GM19324 (cell line): ENCODE data around the gene SYNPO.

Experiments
- ATAC-seq: cut with Tn5 transposase; IDR thresholded peaks from one replicate; pipeline ENCODE4 v1.9.1; 2021; ENCODE audit warnings: mild to moderate bottlenecking, moderate library complexity; ENCODE audit not compliant: unreplicated experiment, low FRiP score

The SYNPO gene

DNA sequence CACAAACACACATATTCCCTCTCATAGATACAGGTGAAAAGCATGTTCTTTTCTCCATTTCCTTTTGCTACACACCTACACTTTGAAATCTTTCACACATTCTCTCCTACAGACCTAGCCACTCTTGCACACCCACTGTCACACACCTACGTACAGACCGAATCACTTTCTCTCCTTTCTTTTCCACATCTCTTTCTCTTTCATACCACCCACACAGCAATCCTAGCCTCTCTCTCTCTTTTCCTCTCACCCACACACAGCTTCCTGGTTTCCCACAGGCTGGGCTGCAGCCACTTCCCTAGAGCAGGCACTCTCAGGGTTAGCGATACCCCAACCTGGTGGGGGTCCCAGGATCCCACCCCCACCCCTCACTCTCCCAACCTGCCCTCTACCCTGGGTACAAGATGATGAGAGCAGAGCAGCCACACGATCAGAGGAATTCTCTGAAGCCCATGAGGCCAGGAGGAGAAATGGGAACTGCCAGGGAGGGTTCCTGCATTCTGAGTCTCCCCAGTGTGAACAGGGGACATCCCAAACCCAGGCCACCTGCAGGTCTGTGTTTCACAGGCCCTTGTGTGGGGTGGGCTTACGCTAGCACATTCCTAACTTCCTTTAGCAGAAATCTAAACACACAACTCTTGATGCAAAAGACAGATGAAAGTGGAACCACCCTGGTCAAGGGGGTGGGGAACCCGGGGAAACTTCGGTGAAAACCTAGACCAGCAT lies 17.1 kb upstream of the SYNPO start:
- ATAC-seq: no peak

DNA sequence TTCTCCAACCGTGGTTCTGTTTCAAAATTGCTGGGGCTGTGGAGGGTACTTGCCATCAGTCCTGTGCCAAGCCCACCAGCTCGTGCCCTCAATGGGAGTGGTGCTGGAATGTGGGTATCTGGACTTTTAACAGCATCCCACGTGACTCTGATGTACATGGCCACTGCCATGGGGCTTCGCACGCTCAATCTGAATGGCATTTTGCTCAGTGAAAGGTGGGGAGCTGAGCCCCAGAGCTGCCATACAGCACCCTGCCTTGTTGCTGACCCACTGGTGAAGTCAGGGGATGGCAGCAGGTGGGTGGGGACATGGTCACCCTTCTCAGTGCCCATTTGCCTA lies 16.6 kb upstream of the SYNPO start:
- no peak for ATAC-seq

DNA sequence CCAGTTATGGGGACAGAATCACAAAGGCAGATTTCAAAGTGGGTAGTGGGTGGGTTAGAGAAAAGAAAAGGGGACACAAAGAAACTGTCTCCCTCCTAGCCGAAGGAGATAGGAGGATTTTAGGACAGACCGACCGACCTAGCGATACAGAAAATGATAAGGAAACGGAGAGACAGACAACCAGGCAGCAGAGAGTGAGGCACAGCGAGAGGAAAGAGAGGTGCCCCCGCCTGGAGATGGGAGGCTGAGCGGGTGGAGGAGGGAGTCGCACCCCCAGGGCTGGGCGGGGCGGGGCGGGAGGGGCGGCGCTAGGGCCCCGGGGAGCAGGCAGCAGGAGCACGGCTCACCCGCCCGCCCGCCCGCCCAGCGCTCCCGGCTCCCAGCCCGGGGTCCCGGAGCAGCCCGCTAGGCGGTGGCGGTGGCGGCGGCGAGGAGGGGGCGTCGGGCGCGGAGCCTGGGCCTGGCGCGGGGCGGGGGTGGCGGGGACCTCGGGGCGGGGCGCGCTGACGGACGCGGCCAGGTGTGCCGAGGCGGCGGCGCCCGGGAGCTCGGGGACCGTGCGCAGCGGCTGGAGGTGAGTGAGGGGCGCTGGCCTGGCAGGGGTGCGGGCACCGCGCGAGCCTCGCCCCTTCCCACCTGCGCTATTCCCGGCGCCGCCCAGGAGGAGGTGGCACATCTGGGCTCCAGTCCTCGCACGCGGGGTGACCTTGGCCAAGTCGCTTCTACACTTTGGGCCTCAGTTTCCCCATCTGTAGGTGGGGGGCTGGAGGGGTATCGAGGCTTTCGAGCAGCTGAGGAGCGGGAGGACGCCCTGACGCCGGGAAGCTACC lies 15.9 kb upstream of the SYNPO start:
- ATAC-seq: no peak

DNA sequence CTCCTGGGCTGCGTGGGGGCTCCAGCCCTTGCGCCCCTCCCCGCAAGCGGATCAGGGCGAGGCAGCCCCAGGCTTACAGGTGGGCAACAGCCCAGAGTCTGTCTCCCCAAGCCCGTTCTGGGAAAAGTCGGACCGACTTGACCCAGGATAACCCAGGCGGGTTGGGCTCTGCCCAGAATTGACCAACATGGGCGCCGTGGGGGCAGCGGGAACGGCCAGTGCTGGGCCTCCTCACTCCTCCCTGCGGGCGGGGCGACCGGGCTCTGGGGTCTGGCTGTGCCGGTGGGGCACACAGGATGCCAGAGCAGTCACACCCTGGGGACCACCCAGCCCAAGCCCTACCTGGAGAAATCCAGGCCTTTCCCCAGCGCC lies 15.3 kb upstream of the SYNPO start:
- no peak for ATAC-seq

DNA sequence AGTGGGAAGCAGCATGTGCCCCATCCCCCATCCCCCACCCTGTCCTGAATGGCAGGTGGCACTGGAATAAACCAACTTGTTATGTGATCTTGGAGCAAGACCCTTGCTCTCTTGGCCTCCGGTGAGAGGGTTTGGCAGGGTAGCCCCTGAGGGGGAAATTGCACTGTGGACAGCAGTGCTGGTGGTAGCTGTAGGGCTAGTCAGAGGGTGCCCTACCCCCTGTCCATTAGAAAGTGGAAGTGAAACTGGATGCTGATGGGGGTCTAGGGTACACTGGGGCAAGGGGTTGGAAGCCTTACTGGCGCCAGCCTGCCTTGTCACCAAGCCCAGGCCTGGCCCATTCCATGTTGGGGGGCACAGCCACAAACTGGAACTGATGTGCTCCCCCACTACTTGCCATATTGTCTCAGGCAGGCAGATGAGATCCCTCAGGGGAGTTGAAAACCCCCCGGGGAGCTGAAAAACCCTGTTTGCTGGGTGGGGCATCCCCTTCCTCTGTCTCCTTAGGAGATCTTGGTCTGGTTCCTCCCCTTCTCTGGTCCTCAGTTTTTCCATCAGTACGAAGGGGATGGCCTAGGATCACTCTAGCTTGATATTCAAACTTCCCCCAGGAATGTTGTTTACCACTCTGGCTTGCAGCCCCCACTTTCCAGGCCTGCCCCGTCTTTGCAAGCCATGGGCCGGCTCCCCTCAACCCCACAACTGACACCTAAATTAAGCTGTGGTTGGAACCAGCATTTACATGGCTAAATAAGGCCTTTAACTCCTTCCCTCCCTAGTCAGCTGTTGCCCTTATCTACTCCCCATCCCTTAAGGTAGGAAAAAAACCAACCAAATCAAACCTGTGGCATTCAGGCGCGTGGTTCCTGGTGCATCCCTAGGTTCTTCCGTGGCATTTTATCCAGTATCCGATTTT lies 14.4 kb upstream of the SYNPO start:
- ATAC-seq: peak; percentile 60

DNA sequence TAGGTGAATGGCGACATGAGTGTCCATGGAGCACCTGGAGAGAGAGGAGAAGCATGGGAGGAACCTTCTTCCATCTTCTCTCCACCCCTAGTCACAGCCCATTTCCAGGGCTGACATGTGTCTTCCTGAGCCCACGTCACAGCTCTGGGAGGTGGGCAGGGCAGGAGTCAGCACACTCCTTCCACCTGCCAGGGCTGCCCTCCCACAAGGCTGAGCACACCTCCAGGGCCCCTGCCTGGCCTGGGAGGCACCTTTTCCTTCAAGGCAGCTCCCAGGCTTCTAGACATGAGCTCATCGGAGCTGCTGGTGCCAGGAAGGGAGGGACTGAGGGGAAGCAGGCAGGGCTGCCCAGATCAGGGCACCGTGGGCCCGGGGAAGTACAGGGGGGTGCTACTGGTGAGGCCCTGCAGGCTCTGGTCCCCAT lies 13.6 kb upstream of the SYNPO start:
- no peak for ATAC-seq

DNA sequence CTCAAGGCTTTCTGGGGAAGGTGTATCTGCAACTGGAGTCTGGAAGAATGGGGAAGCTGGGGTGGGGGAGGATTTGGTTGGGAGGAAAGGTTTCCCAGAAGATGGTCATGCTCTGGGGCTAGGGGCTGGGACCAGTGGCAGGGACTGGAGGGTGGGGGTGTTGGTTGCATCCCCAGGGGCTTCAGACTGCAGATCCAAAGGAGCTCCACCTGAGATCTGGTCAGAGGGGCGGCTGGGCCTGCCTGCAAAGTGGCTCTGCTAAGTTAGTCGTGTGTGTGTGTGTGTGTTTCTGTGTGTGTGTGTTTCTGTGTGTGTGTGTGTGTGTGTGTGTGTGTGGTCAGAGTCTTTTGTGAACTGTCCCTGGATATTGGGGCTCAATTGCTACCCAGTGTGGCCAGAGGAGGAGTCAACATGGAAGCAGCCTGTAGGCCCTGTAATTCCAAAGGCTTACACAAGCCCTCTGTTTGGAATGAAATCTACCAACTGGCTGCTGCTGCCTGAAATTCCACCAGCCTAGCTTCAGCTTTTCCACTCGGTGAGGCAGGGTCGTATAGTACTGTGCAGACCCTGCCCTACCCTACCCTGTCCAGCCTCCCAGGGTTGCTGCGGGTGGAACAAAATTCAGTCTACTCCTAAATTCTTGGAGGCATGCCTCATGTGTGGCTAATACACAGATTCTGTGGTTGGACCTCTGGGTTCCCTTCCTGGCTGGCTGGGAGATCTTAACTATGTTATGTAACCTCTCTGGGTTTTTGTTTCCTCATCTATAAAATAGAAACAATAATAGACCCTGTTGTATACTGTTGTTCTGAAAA lies 12.5 kb upstream of the SYNPO start:
- no peak for ATAC-seq

DNA sequence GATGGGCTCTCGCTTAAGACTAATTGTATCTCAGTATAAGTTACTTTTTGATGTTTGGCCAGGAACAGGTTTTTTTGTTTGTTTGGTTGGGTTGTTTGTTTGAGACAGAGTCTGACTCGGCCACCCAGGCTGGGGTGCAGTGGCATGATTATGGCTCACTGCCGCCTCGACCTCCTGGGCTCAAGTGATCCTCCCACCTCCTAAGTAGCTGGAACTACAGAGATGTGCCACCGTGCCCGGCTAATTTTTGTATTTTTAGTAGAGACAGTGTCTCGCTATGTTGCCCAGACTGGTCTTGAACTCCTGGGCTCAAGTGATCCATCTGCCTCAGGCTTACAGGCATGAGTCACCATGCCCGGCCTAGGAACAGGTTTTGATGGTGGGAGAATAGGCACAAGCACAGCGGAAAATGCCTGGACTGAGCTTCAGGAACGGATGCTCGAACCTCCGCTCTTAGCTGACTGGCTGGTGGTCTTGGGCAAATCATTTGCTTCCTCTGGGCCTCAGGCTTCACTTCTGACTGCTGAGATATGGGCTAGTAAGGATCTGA lies 11.4 kb upstream of the SYNPO start:
- ATAC-seq: no peak

DNA sequence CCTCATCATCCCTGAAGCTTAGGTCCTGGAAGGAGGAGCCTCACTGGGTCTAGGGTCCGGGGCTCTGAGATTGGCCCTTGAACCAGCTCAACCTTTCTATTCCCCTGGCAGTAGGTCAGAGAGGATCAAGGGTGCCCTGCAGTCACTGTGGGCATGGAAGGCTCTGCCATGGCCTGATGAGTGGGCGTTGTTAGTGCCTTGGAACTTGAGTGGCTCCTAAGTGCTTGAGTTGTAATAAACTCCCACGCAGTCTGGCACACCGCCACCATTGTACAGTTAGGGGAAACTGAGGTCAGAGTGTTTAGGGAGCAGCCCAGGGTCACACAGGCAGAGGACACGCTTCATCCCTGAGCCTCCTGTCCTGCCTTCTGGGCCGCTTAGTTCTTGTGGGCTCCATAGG lies 10.4 kb upstream of the SYNPO start:
- ATAC-seq: no peak

DNA sequence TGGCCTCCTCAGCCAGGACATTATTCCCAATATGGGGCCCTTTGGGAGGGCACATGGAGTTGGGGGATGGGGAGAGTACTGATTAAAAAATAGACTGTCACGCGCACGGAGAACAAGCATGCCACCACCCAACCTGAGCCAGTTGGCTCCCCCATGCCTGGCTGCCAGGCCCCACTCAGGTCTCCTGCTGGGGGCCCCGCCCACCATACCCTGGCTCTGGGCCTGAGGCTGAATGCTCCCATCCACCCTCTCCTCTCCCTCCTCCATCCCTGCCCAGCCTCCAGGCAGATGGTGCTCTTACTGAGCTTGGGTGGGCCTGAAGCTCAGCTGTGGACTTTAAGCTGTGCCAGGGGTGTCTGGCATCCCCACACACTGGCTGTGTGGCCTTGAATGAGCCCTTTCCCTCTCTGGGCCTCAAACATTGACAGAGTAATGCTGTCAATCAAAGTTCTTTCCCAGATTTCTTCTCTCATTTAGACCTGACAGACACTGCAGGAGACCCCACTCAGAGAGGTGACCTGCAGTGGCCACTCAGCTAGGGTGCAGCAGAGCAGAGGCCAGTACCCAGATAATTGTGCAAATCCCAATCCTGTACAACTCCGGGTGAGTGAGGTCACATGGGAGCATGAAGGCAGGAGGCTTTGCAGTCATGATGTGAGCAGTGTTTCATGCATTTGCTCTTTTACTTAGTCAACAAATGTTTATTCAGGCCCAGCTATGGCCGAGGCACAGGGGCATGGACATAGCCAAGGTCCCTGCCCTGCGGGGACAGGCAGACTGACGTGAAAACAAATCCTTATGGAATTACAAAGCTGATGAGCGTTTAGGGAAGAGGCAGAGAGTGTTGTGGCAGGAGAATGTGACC lies 9.8 kb upstream of the SYNPO start:
- ATAC-seq: no peak

DNA sequence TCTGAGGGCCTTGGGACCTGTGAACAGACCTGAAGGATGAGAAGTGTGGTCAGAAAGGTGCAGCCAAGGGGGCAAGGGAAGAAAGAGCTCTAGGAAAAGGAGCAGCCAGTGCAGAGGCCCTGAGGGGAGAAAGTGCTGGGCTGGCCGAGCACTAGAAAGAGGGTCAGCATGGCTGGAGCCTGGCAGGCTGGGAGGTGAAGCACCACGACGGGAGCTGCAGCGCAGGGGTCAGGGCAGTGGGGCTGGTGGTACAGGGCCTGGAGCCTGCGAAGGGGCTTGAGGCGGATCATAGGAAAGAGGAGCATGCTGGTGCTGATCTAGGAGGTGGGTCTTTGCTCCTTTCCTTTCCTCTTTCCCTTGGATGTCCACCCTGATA lies 9.1 kb upstream of the SYNPO start:
- no peak for ATAC-seq

DNA sequence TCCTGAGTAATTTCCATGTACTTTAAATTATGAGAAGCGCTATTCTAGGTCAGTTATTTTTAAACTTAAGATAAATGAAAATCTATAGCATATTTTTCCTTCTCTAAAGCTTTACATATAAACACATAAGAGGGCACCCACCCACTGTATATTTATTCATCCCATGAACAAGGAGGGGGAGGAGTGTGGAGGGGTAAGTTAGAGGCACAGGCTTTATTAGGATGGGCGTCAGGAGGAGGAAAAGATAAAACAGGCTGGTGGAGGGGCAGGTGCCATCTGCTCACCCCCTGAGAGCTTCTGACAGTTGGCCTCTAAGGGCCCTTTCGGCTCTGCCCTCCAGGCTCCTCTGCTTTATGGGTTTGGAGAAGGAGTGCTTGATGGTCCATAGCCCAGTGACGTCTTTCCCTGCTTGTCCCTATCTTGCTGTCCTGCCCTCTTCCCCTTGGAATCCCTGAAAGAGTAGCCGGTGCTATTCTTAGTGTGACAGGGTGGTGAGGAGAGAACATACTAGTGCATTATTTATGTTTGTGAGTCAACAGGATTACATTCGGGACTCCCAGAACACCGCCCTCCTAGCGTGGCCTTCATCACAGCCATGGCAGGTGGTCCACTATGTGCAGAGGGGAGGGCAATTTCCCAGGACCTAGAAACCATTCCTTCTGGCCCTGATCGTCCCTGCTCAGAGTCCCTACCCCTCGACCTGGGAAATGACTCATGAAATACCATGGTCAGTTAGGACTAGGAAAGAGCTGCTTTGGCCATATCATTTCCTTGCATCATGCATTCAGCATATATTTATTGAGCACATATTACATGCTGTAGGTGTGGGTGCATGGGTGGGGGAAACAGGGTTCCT lies 7.9 kb upstream of the SYNPO start:
- ATAC-seq: no peak

DNA sequence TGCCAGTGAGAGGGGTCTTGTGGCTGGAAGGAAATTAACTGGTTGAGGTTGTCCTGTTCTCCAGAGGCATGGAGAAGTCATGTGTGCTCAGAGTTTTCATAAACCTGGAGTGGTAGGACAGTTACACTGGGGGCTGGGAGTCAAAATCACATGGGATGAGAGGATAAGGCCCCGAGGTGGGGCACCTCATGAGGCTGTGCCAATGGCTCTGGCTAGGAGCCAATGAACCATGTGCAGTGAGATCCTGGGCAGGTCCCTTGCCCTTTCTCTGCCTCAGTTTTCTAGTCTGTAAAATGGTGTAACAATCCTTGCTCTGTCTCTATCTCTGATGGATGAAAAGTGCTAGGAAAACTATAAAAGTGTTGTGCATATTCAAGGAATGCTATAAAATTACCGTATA lies 7.0 kb upstream of the SYNPO start:
- ATAC-seq: no peak

DNA sequence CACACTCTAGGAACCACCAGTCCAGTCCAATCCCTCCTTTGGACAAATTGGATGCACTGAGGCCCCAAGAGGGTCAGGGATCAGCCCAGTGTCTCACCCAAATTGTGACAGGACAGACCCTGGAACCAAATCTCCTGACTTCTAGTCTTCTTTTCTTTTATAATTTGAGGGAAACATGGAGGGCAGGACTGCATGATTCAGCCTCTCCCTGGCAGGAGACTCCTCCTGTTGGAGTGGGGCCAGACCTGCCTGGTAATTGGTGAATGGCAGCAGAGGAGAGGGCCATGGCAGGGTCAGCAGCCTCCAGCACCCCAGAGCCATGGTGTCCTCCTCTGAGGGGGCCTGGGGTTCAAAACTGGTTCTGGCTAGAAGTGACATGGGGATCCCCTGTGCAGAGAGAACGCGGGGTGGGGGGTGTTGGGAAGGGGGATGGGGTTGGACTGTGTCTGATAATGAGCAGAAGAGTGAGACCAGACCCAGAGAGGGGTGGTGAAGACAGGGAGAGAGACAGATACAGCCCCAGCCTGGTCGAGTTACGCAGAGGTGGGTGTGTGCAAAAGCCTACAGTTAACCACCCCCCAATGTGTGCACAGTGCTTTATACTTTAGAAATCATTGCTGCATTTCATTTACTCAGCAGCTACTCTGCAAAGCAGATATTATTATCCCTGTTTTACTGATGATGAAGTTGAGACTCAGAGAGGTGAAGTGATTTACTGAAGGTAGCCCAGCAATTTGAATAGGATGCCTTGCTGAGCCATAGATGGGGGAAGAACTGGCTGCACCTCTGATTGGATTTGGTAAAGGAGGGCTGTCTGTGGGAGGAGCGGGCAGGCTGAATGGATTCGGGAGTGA lies 3.8 kb upstream of the SYNPO start:
- ATAC-seq: no peak

DNA sequence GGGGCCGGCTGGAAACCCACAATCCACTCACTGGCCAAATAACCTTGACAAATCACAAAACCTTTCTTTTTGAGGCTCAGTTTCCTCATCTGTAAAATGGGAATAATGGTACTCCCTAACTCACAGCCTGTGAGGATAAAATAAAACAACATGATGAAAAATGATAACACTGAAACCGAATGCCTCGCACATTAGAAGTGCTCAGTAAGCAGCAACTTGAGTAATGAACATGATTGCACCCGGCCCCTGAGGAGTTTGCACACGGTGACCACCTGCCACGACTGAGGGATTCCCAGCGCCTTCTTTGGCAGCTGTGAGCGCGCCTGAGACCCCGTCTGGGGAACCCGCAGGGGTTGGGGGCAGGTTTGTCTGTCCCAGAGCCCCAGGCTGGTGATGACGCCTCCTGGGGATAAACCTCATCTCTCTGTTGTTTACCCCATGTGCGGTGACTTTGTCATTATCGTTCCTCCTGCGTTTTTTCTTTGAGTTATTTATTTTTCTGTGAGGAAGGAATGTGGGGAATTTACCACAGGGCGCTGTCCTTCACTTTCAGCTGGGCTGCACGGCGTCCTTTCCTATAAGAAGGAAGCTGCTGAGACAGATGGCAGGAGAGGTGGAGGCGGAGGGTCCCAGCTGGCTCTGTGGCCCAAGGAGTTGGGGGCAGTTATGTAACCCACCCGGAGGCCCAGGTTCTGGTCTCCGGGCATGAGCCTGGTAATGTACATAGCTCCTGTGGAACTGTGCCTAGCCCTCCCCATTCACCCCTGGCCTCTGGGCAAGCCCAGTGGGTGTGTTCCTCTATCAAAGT lies 3.0 kb upstream of the SYNPO start:
- no peak for ATAC-seq

DNA sequence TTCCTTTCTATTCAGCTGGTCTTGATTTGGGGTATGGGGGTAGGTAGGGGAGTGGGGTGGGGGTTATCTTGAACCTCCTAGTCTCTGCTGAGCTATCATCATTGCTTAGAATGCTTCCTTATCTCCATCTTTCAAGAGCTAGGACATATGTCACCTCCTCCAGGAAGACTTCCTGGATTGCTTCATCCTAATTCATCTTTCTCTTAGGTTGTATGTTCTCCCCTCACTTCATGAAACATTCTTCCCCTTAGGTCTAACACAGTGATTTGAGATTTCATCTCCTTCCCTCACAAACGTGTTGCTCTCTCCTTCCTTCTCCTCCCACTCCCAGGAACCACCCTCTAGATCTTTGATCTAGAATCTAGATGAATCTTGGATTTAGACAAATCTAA lies 2.4 kb upstream of the SYNPO start:
- no peak for ATAC-seq
